Gastrocnemius medialis (tissue), 4 donors: Measurements from ENCODE around the gene MTA1.

ENCODE experiments used
- CTCF ChIP-seq, 5 experiments: fragments of 450-650 bp in 3 of 5; fragments of 200-600 bp in 2 of 5; sonication (generic) in 2 of 5; IDR thresholded peaks in 4 of 5; conservative IDR thresholded peaks in 1 of 5; 1 replicate in 4 of 5; 2 replicates in 1 of 5; pipeline ENCODE4 v1.5.1; 2016 to 2019; ENCODE audit warnings: antibody characterized with exemption in 5 of 5, mild to moderate bottlenecking in 3 of 5, moderate library complexity in 3 of 5
- POLR2A ChIP-seq, 2 donors: fragments of 450-650 bp; IDR thresholded peaks; one replicate each; pipeline ENCODE4 v1.6.1; 2017; ENCODE audit warnings: antibody characterized with exemption in 2 of 2, mild to moderate bottlenecking in 2 of 2, moderate library complexity in 2 of 2

GRCh38 chr14:105487986-105488777, 68.6 kb downstream of the MTA1 start:
- no peak for TF ChIP-seq CTCF (IDR thresholded peaks at IDR 0.05 in 4 of 5, conservative IDR thresholded peaks at IDR 0.05 in 1 of 5)
- no peak for TF ChIP-seq POLR2A (IDR thresholded peaks at IDR 0.05)
